Measurements from ENCODE around the gene OPN5.
"Not testable (repeated sequence)": the region's sequence is repeated elsewhere in the genome, so short reads cannot be mapped to it uniquely, and the experiment has no call there.

Gene OPN5, protein sequence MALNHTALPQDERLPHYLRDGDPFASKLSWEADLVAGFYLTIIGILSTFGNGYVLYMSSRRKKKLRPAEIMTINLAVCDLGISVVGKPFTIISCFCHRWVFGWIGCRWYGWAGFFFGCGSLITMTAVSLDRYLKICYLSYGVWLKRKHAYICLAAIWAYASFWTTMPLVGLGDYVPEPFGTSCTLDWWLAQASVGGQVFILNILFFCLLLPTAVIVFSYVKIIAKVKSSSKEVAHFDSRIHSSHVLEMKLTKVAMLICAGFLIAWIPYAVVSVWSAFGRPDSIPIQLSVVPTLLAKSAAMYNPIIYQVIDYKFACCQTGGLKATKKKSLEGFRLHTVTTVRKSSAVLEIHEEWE

DNA sequence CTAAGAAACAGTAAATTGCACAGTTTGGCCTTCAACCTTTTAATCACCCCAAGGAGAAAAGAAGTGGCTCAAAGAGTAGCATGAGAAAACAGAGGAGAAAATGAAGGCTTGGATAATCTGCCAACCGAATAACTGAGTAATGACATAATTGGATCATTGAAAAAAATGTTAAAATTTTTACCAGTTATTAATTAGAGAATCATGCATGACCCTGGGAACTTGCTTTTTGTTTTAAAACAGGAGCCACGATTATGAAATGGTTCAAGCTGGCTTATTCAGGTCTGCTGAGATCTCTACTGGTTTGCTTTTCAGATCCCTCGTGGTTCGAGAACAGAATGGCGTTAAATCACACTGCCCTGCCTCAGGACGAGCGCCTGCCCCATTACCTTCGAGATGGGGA lies at the start of gene OPN5:
Gene OPN5, plus strand, starts transcription at position 301 of the 400 bp plus-strand sequence. Its CDS starts 35 bp downstream, at position 336.
- Mint-ChIP-seq H3K4me3 (no peak within 1 kb of the TSS), H3K4me1 (peaks cover 9% of the 10 kb centered on the region), H3K9me3 (no peaks in the 10 kb centered on the region), H3K36me3 (no peaks in the 10 kb centered on the region), H3K27ac (no peak within 1 kb of the TSS), H3K27me3 (peaks cover 1% of the 10 kb centered on the region)

DNA sequence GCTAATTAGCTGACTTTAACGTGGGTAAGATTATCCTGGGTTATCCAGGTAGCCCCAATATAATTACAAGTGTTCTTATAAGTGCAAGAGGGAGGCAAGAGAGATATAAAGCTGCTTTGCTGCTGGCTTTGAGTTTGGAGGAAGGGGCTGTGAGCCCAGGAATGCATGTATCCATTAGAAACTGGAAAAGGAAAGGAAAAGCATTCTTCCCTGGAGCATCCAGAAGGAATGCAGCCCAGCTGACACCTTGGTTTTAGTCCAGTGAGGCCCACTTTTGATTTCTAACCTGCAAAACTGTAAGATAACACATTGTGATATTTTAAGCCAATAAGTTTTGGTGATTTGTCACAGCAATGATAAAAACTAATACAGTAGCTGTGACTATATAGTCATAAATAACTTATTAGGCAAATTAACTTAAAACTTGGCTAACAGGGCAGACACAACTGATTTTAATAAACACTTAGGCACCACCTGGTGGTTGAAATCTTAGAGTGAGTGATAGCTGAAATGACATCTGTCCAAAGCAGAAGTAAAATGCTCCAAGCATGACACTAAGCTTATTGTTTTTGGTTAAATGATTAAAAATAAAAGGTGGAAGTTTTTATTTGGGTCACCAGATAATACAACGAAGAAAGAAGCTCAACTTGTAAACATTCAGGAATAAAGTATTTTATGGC lies 47.8 kb upstream of the OPN5 start:
- no peak overlapping the region for H3K27ac Mint-ChIP-seq
- H3K4me1 Mint-ChIP-seq: peaks cover 1% of the 10 kb centered on the region
- no peaks in the 10 kb centered on the region for H3K9me3 Mint-ChIP-seq
- H3K4me3 Mint-ChIP-seq: no peak overlapping the region
- peaks cover 3% of the 10 kb centered on the region for H3K27me3 Mint-ChIP-seq
- no peaks in the 10 kb centered on the region for H3K36me3 Mint-ChIP-seq

DNA sequence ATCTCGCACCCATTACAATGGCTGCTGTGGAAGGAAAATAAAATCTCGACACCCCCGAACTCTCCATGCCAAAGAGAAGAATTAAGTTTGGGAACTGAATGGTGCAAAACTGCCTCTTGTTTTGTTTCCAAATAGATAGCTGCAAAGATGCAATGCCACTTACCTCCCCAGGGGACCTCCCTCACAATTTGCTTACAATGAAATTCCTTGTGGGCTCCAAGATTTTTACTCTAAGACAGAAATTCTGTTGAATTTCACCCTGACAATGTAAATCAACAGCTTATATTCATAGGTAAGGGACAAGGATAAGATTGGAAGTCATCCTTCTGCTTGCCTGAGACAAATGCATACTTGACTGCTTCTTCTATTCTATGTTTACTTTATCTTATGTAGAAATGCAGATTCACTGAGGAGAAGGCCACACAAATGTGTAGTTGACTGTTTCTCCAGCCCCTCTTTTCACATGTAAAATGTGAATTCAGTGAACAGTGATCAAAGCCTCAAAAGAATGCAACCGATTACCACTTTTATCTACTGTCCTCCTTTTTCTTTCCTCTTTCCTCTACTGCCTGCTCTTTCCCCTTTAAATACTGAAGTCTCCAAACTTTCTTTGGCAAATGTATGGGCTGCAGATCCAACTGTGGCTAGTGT lies 46.9 kb upstream of the OPN5 start:
- no peaks in the 10 kb centered on the region for H3K9me3 Mint-ChIP-seq
- no peak overlapping the region for H3K4me3 Mint-ChIP-seq
- H3K36me3 Mint-ChIP-seq: no peaks in the 10 kb centered on the region
- H3K27ac Mint-ChIP-seq: no peak overlapping the region
- H3K27me3 Mint-ChIP-seq: peaks cover 3% of the 10 kb centered on the region
- H3K4me1 Mint-ChIP-seq: no peaks in the 10 kb centered on the region

DNA sequence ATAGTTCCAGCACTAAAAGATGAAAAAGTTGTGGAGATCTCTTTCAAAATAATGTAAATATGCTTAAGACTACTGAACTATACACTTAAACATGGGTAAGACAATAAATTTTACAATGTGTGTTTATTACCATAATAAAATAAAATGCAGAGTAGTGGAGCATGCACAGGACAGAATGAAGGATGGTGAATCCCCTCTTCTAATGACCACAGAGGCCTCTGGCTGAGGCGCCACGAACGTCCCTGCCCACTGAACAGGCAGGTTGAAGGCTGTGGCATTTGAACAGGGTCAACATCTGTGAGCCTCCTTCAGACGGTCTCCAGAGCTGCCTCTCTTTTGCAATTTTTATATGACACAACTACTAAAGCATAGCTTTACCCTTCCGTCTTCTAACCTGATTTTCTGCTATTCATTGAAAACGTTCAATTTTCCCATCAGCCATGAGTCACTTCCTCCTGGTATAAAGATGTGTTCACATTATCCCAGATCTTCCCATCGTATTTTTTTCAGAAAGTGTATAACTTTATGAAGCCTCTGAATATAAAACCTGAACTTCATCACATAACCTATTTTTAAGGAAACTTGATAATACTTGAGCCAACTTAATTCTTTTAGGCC lies 45.6 kb upstream of the OPN5 start:
- no peak overlapping the region for H3K27ac Mint-ChIP-seq
- peaks cover 3% of the 10 kb centered on the region for H3K27me3 Mint-ChIP-seq
- H3K36me3 Mint-ChIP-seq: no peaks in the 10 kb centered on the region
- no peak overlapping the region for H3K4me3 Mint-ChIP-seq
- no peaks in the 10 kb centered on the region for H3K4me1 Mint-ChIP-seq
- H3K9me3 Mint-ChIP-seq: no peaks in the 10 kb centered on the region

DNA sequence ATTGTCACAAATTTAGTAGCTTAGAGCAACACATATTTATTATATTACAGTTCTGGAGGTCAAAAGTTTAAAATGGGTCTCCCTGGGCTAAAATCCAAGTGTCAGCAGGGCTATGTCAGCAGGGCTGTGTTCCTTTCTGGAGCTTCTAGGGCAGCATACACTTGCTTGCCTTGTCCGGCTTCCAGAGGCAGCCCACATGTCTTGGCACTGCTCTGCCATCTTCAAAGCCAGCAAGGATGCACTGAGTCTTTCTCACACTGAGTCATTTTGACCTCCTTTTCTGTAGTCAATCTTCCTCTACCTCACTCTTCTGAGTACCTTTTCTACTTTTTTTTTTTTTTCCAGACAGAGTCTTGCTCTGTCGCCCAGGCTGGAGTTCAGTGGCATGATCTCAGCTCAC lies 44.4 kb upstream of the OPN5 start:
- H3K4me1 Mint-ChIP-seq: peaks cover 7% of the 10 kb centered on the region
- H3K27me3 Mint-ChIP-seq: peaks cover 3% of the 10 kb centered on the region
- H3K36me3 Mint-ChIP-seq: no peaks in the 10 kb centered on the region
- no peak overlapping the region for H3K27ac Mint-ChIP-seq
- H3K4me3 Mint-ChIP-seq: no peak overlapping the region
- H3K9me3 Mint-ChIP-seq: no peaks in the 10 kb centered on the region

DNA sequence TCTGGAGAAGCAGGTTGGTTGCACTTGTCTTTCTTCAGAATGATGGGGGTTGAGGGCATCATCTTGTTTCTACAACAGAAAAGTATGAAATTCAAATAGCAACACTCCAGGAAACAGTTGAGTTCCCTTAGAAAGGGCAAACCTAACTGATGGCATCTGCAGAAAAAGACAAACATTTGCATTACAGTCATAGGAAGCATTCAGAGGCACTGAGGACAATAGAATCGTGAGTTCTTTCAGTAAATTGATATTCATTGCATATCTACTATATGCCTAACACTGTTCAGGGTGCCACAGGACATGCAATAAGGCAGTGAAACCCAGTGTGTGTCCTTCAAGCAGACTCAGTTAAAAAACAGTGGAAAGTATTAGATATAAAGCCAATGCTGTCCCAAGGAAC lies 41.1 kb upstream of the OPN5 start:
- H3K9me3 Mint-ChIP-seq: no peaks in the 10 kb centered on the region
- no peaks in the 10 kb centered on the region for H3K36me3 Mint-ChIP-seq
- no peak overlapping the region for H3K4me3 Mint-ChIP-seq
- peaks cover 7% of the 10 kb centered on the region for H3K4me1 Mint-ChIP-seq
- H3K27me3 Mint-ChIP-seq: peaks cover 3% of the 10 kb centered on the region
- H3K27ac Mint-ChIP-seq: no peak overlapping the region

DNA sequence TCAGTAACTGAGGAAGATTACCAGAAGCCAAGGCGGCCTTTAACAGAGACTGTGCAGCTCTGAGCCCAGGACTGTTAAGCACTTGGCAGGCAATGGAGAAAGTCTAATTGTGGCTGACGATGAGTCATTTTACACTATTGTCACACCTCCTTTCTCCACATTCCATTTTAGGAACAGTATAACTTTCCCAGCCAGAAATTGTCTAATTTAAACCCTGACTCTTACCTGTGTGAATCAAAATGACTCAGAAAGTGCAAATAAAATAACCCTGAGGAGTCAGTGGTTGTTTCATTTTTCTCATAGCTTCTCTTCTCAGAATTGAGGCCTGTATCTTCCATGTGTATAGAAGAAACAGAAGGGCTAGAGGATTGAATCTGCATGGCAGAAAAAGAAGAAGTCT lies 40.0 kb upstream of the OPN5 start:
- H3K36me3 Mint-ChIP-seq: no peaks in the 10 kb centered on the region
- no peak overlapping the region for H3K27ac Mint-ChIP-seq
- peaks cover 7% of the 10 kb centered on the region for H3K4me1 Mint-ChIP-seq
- H3K27me3 Mint-ChIP-seq: no peaks in the 10 kb centered on the region
- H3K4me3 Mint-ChIP-seq: no peak overlapping the region
- no peaks in the 10 kb centered on the region for H3K9me3 Mint-ChIP-seq

DNA sequence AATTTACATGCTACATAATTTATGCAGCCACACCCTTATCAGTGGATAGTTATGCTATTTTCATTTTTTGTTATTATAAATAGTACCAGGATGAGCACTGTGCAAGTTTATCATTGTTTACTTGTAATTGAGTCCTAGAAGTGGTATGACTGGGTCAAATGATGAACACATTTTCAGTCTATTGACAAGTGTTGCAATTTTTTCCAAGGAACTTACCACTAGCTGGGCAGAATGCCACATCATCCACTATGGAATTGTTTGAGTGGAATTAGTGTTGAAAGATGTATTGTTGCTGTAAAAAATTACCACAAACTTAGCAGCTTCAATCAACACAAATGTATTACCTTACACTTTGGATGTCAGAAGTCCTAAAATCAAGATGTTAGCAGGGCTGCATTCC lies 38.1 kb upstream of the OPN5 start:
- no peaks in the 10 kb centered on the region for H3K9me3 Mint-ChIP-seq
- H3K27me3 Mint-ChIP-seq: no peaks in the 10 kb centered on the region
- no peaks in the 10 kb centered on the region for H3K36me3 Mint-ChIP-seq
- H3K27ac Mint-ChIP-seq: no peak overlapping the region
- H3K4me3 Mint-ChIP-seq: no peak overlapping the region
- H3K4me1 Mint-ChIP-seq: peaks cover 7% of the 10 kb centered on the region

DNA sequence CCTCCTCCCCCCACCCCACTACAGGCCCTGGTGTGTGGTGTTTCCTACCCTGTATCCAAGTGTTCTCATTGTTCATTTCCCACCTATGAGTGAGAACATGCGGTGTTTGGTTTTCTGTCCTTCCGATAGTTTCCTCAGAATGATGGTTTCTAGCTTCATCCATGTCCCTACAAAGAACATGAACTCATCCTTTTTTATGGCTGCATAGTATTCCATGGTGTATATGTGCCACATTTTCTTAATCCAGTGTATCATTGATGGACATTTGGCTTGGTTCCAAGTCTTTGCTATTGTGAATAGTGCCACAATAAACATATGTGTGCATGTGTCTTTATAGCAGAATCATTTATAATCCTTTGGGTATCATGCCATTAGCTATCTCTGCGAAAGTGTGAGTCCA lies 36.6 kb upstream of the OPN5 start:
- H3K4me3 Mint-ChIP-seq, H3K9me3 Mint-ChIP-seq, H3K27ac Mint-ChIP-seq, H3K36me3 Mint-ChIP-seq, H3K27me3 Mint-ChIP-seq: not testable (repeated sequence)
- H3K4me1 Mint-ChIP-seq: peaks cover 13% of the 10 kb centered on the region

DNA sequence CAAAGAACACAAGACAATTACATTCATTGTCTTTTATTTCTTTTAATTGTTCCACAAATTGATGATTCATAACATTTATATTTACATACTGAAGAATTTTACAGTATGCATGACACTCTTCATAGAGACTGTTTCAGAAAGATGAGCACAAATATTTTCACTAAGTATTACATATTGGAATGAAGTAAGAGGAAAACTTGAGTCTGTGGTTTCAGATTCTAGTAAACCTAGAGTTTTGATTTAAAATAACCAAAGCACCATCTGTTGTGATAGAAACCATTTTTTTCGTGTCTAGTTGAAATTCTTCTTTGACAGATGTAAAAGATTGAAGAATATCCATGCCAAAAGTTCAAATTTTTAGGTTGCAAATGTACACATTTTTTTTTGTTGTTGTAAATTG lies 32.1 kb upstream of the OPN5 start:
- Mint-ChIP-seq H3K4me3 (no peak overlapping the region), H3K36me3 (no peaks in the 10 kb centered on the region), H3K27me3 (peaks cover 8% of the 10 kb centered on the region), H3K27ac (peak overlapping the region; percentile 35), H3K9me3 (peaks cover 7% of the 10 kb centered on the region), H3K4me1 (peaks cover 5% of the 10 kb centered on the region)

DNA sequence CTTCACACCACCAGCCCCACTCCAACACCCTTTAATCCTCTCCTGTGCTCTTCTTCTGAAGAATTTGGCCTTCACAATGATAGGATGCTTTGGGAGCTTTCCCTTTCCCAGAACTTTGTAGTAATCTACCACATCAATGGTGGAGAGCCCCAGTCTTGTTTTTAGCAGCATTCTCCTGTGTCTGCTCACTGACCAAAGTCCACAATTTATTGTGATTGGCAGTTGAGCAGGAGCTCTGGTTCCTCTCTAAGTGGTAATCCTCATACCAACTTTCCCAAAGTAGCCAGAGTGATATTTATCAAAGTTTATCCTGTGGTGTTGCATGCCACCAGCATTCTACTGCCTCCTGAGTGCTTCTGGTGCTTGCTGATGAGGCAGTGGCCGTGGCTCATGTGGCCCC lies 29.0 kb upstream of the OPN5 start:
- H3K4me3 Mint-ChIP-seq: no peak overlapping the region
- H3K27ac Mint-ChIP-seq: no peak overlapping the region
- peaks cover 2% of the 10 kb centered on the region for H3K36me3 Mint-ChIP-seq
- peaks cover 7% of the 10 kb centered on the region for H3K9me3 Mint-ChIP-seq
- peaks cover 5% of the 10 kb centered on the region for H3K4me1 Mint-ChIP-seq
- peaks cover 12% of the 10 kb centered on the region for H3K27me3 Mint-ChIP-seq

DNA sequence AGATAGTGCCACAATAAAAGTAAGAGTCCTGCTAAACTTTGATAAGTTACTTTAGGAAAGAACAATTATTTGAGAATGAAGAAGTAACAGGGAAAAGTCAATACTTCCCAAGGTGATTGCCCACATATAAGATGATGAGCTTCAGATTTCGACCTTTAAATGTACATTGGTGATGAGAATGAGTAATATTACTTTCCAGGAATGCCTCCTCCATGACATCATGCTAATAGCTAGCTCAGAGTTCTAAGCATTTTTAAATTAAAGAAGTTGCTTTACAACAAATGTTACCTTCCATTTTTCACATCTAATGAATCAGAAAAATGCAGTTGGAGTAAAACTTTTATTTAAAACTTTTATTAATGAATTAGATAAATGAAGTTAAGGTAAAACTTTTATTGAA lies 22.5 kb upstream of the OPN5 start:
- Mint-ChIP-seq H3K27me3 (peaks cover 11% of the 10 kb centered on the region), H3K4me1 (no peaks in the 10 kb centered on the region), H3K27ac (no peak overlapping the region), H3K9me3 (no peaks in the 10 kb centered on the region), H3K4me3 (no peak overlapping the region), H3K36me3 (peaks cover 2% of the 10 kb centered on the region)

DNA sequence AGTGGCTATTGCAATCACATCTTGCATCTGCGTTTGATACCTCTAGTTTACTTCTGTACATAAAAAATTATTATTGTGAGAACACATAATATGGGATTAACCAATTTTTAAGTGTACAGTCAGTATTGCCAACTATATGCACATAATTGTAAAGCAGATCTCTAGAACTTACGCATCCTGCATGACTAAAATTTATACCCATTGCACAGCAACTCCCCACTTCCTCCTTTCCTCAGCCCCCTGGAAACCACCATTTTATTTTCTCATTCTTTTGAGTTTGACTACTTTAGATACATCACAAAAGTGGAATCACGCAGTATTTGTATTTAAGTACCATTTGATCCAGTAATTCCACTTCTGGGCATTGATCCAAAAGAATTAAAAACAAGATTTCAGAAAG lies 19.3 kb upstream of the OPN5 start:
- Mint-ChIP-seq H3K27ac (no peak overlapping the region), H3K4me3 (no peak overlapping the region), H3K36me3 (peaks cover 1% of the 10 kb centered on the region), H3K9me3 (no peaks in the 10 kb centered on the region), H3K4me1 (no peaks in the 10 kb centered on the region), H3K27me3 (peaks cover 7% of the 10 kb centered on the region)

DNA sequence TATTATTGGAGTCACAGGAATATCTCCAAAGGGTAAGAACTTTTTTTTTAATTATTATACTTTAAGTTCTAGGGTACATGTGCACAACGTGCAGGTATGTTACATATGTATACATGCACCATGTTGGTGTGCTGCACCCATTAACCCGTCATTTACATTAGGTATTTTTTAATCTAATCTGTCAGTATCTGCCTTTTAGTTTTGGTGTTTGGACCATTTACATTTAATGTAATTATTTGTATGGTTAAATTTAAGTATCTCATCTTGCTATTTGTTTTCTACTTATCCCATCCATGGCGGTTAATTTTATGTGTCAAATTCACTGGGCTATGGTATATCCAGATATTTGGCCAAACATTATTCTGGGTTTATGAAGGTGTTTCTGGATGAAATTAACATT lies 15.4 kb upstream of the OPN5 start:
- H3K36me3 Mint-ChIP-seq: peaks cover 1% of the 10 kb centered on the region
- H3K27me3 Mint-ChIP-seq: peaks cover 11% of the 10 kb centered on the region
- no peak overlapping the region for H3K27ac Mint-ChIP-seq

DNA sequence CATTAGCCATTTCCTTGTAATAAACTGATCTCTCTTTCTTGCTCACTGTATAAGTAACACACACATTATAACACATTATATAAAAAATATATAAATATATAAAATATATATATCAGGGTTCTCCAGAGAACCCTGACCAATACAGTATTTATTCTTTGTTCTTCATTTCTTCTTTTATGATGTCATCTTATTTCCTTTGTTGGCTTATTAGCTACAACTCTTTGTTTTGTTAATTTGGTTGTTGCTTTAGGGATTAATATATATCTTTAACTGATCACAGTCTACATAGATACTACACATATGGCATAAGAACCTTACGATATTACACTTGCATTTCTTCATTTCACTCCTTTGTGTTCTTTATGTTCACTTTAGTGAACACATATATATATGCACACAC lies 14.7 kb upstream of the OPN5 start:
- peaks cover 1% of the 10 kb centered on the region for H3K36me3 Mint-ChIP-seq
- no peak overlapping the region for H3K4me3 Mint-ChIP-seq
- no peak overlapping the region for H3K27ac Mint-ChIP-seq
- H3K9me3 Mint-ChIP-seq: no peaks in the 10 kb centered on the region
- peaks cover 11% of the 10 kb centered on the region for H3K27me3 Mint-ChIP-seq
- no peaks in the 10 kb centered on the region for H3K4me1 Mint-ChIP-seq

More for the DNA sequence above, 15.4 kb upstream of the OPN5 start:
- H3K4me3 Mint-ChIP-seq: no peak overlapping the region
- H3K4me1 Mint-ChIP-seq: no peaks in the 10 kb centered on the region
- no peaks in the 10 kb centered on the region for H3K9me3 Mint-ChIP-seq

DNA sequence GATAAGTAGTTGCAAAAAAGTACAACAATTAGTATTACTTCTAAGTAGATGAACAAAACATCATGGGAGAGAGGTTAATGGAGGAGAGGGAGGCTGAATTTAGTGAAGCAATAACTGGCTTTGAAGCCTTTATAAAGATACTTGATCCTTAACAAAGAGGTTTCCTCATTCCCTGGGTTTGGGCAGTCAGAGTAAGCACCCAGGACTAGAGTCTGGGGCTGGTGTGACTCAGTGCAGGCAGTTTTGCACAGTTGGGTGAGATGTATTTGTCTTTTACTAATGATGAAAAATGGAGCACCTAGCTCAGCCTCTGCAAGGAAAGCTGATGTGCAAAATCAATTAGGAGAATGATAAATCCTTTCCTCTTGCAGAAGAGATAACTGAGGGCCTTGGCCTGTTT lies 11.8 kb upstream of the OPN5 start:
- Mint-ChIP-seq H3K9me3 (no peaks in the 10 kb centered on the region), H3K4me1 (no peaks in the 10 kb centered on the region), H3K36me3 (peaks cover 1% of the 10 kb centered on the region), H3K27ac (no peak overlapping the region), H3K4me3 (no peak overlapping the region), H3K27me3 (peaks cover 6% of the 10 kb centered on the region)
